Peyer's patch (tissue), 4 donors: Measurements from ENCODE around the gene NGFR. TPM values are rescaled to one million over a fixed set of nuclear protein-coding genes. Genes with fewer than 3 reads are reported as not detected.

Experiments used
- DNase-seq, 3 donors: peaks; one replicate each; pipeline ENCODE4 v3.0.0-alpha.2; 2017 to 2019
- H3K27ac ChIP-seq, 4 donors: fragments of 200-600 bp; sonication (generic); one replicate each; pipeline ENCODE4 v1.5.1; 2016 to 2019
- H3K27me3 ChIP-seq, 2 donors: fragments of 200-600 bp; sonication (generic); one replicate each; pipeline ENCODE4 v1.5.1; 2019
- H3K36me3 ChIP-seq, 3 donors: fragments of 200-600 bp; sonication (generic); one replicate each; pipeline ENCODE4 v1.5.1; 2016 to 2019
- H3K4me1 ChIP-seq, 4 donors: fragments of 200-600 bp; sonication (generic); one replicate each; pipeline ENCODE4 v1.5.1; 2016 to 2019
- H3K4me3 ChIP-seq, 4 donors: fragments of 200-600 bp; sonication (generic); 1 replicate in 3 of 4; 2 replicates in 1 of 4; pipeline ENCODE4 v1.5.1; 2016 to 2019; ENCODE audit warnings: mild to moderate bottlenecking in 1 of 4
- H3K9me3 ChIP-seq, 4 donors: fragments of 200-600 bp; sonication (generic); one replicate each; pipeline ENCODE4 v1.5.1; 2016 to 2019; ENCODE audit warnings: mild to moderate bottlenecking in 1 of 4
- CTCF ChIP-seq, 6 experiments: fragments of 450-650 bp in 4 of 6; fragments of 200-600 bp in 2 of 6; sonication (generic) in 1 of 6; IDR thresholded peaks; one replicate each; pipeline ENCODE4 v1.5.1; 2017 to 2019; ENCODE audit warnings: antibody characterized with exemption in 6 of 6, mild to moderate bottlenecking in 3 of 6, moderate library complexity in 1 of 6
- POLR2A ChIP-seq, 2 donors: fragments of 450-650 bp; IDR thresholded peaks; one replicate each; pipeline ENCODE4 v1.5.1; 2017; ENCODE audit warnings: antibody characterized with exemption in 2 of 2, mild to moderate bottlenecking in 2 of 2, moderate library complexity in 2 of 2
- total RNA-seq, 4 donors: library from RNA; depleted of rRNA; stranded (reverse); fragments of >200 nt; gene quantifications; one replicate each; pipeline ENCODE4 v1.1.0, GENCODE V29; 2016

NGFR gene
- total RNA-seq, 4 donors from 2014 or later = 0.70 to 1.9 (median 1.5) TPM; not detected in 1

GRCh38 chr17:49457564-49458535 is 37.2 kb upstream of the NGFR start:
- Histone ChIP-seq H3K36me3 (no peaks in the 10 kb centered on the region), H3K27me3 (no peaks in the 10 kb centered on the region)
- TF ChIP-seq CTCF (IDR thresholded peaks at IDR 0.05) = no peak
- TF ChIP-seq POLR2A (IDR thresholded peaks at IDR 0.05) = no peak

DNA sequence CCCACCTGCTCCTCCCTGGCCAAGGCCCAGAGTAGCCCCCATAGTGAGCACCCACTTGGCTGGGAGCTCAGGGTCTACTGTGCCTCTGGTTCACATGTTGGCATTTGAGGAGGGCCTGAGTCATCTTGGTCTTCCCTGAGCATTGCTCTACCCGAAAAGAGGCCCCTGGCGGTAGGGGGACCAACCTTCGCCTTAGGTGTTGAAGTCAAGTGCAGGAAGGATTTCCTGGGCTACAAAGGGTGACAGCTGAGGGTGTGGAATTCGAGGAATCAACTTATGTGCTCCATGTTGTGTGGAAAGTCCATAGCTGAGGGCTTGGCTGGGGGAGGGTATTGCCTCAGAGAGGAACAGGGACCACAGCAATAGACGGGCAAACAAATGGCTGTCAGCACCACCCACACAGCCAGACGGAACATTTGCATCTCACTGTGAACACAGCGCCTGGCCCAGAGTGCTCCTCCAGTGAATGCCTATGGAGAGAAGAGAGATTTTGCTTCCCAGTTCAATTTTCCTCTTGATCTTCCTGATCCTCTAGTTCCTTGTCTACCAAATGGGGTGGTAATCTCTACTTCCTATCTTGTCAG is 35.6 kb upstream of the NGFR start:
- Histone ChIP-seq H3K9me3 (peaks cover 0 to 4% (median 2%) of the 10 kb centered on the region in 4 donors), H3K4me1 (no peaks in the 10 kb centered on the region), H3K4me3 (no peak overlapping the region), H3K27me3 (no peaks in the 10 kb centered on the region), H3K36me3 (no peaks in the 10 kb centered on the region), H3K27ac (no peak overlapping the region)
- no peak for DNase-seq
- TF ChIP-seq POLR2A (IDR thresholded peaks at IDR 0.05) (no peak), CTCF (IDR thresholded peaks at IDR 0.05) (no peak)

More at GRCh38 chr17:49457564-49458535, 37.2 kb upstream of the NGFR start:
- H3K9me3 ChIP-seq = no peaks in the 10 kb centered on the region
- no peak for DNase-seq
- H3K27ac ChIP-seq = no peak overlapping the region
- H3K4me1 ChIP-seq = no peaks in the 10 kb centered on the region
- no peak overlapping the region for H3K4me3 ChIP-seq

DNA sequence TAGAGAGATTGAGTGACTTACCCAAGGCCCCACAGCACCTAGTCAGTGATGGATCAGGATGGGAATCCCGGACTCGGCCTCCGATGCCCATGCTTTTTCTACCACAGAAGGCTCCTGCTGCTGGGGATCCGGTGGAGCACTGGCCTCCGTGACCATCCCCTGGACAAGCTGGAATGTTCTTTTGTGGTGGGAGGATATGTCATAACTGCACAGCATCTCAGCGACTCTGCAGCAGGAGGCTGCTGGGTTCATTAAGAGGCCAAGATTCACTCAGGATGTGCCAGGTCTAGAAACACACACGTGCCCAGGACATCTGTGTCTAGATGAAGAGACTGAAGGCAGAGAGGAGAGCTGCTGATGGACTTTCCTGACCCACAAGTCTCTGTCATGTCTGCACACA is 34.7 kb upstream of the NGFR start:
- DNase-seq = no peak
- Histone ChIP-seq H3K27ac (no peak overlapping the region), H3K36me3 (no peaks in the 10 kb centered on the region), H3K4me1 (no peaks in the 10 kb centered on the region), H3K4me3 (no peak overlapping the region), H3K27me3 (no peaks in the 10 kb centered on the region), H3K9me3 (peaks cover 0 to 4% (median 2%) of the 10 kb centered on the region in 4 donors)
- TF ChIP-seq CTCF (IDR thresholded peaks at IDR 0.05) (no peak), POLR2A (IDR thresholded peaks at IDR 0.05) (no peak)

DNA sequence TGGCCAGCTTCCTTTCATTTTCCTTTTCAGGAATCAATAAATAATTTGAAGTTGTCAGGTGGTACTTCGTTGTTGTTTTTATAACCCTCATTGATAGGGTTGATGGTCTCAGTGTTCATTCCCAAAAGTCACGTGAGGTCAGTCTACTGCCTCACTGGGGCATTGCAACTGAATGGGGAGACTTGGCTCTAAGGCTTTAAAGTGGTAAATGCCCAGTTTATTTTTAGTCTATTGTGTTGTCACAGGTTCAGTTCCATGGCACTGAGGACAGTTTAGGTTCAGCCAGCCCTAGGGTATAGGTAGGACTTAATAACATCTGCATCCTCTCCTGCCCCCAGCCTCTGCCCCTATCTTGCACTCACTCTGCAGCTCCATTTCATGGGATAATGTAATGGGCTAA is 33.5 kb upstream of the NGFR start:
- H3K4me3 ChIP-seq = no peak overlapping the region
- no peaks in the 10 kb centered on the region for H3K36me3 ChIP-seq
- H3K27ac ChIP-seq = no peak overlapping the region
- H3K4me1 ChIP-seq = no peaks in the 10 kb centered on the region
- peaks cover 0 to 4% (median 2%) of the 10 kb centered on the region in 4 donors for H3K9me3 ChIP-seq
- no peak for TF ChIP-seq POLR2A (IDR thresholded peaks at IDR 0.05)
- TF ChIP-seq CTCF (IDR thresholded peaks at IDR 0.05) = no peak
- no peak for DNase-seq
- H3K27me3 ChIP-seq = no peaks in the 10 kb centered on the region

DNA sequence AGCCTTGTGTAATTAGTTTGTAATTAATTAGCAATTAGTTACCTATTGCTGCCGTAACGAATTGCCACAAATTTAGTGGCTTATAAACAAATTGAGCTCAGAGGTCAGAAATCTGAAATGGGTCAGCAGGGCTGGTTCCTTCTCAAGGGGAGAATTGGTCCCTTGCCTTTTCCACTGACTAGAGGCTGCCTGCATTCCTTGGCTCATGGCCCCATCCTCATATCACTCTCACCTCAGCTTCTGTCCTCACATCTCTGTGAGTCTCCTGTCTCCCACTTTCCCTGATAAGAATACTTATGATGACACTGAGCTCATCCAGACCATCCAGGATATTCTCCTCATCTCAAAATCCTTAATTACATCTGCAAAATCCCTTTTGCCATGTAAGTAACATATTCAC is 31.0 kb upstream of the NGFR start:
- TF ChIP-seq POLR2A (IDR thresholded peaks at IDR 0.05) = no peak
- no peak overlapping the region for H3K4me3 ChIP-seq
- no peaks in the 10 kb centered on the region for H3K27me3 ChIP-seq
- no peak for DNase-seq
- H3K4me1 ChIP-seq = no peaks in the 10 kb centered on the region
- peaks cover 0 to 4% (median 2%) of the 10 kb centered on the region in 4 donors for H3K9me3 ChIP-seq
- H3K27ac ChIP-seq = no peak overlapping the region
- no peaks in the 10 kb centered on the region for H3K36me3 ChIP-seq

- Histone ChIP-seq H3K9me3 (peaks cover 0 to 4% (median 2%) of the 10 kb centered on the region in 4 donors), H3K4me3 (no peak overlapping the region), H3K27me3 (no peaks in the 10 kb centered on the region), H3K36me3 (no peaks in the 10 kb centered on the region), H3K4me1 (peaks cover 0 to 7% (median 0%) of the 10 kb centered on the region in 4 donors), H3K27ac (no peak overlapping the region)
- TF ChIP-seq POLR2A (IDR thresholded peaks at IDR 0.05) (no peak), CTCF (IDR thresholded peaks at IDR 0.05) (no peak)
- no peak for DNase-seq
Observed at GRCh38 chr17:49465331-49465903, 29.7 kb upstream of the NGFR start.
